Measurements from ENCODE around the gene SNRK. TPM values are rescaled to one million over a fixed set of nuclear protein-coding genes. Genes with fewer than 3 reads are reported as not detected.

Gene SNRK
- total and polyA plus RNA-seq, 7 donors: 6.8 to 25.6 (median 18.8) TPM

DNA sequence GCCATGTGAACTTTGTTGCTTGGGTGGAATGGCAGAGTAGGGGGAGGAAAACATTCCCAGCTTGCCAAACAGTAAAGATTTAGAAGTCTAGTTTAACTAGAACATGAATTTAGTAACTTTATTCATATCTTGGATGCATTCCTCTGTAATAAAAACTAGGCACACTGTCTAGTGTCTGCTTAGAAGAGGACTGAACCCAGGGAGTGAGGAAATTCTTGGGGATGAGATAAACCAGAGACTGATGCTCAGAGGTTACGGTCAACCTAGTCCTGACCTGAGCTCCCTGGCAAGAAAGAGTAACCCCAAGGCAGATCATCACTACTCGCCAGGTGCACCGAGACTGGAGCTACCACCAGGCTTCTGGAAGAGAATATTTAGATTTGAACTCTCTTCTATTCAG, 58.2 kb downstream of the SNRK start:
- no peak overlapping the region for H3K4me3 ChIP-seq
- H3K27me3 ChIP-seq (ENCODE audit: insufficient read depth in 3 of 3, low read length in 2 of 3): no peaks in the 10 kb centered on the region
- TF ChIP-seq, protein P1, sequence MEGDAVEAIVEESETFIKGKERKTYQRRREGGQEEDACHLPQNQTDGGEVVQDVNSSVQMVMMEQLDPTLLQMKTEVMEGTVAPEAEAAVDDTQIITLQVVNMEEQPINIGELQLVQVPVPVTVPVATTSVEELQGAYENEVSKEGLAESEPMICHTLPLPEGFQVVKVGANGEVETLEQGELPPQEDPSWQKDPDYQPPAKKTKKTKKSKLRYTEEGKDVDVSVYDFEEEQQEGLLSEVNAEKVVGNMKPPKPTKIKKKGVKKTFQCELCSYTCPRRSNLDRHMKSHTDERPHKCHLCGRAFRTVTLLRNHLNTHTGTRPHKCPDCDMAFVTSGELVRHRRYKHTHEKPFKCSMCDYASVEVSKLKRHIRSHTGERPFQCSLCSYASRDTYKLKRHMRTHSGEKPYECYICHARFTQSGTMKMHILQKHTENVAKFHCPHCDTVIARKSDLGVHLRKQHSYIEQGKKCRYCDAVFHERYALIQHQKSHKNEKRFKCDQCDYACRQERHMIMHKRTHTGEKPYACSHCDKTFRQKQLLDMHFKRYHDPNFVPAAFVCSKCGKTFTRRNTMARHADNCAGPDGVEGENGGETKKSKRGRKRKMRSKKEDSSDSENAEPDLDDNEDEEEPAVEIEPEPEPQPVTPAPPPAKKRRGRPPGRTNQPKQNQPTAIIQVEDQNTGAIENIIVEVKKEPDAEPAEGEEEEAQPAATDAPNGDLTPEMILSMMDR (IDR thresholded peaks at IDR 0.05): no peak
- ATAC-seq (no peak), DNase-seq (no peak)
- peaks cover 17 to 95% of the 10 kb centered on the region in 2 donors for H3K36me3 ChIP-seq (ENCODE audit: insufficient read depth in 1 of 2, low read depth in 1 of 2)
- intact Hi-C loops (cut with DNase I): no loop called here
- no peak overlapping the region for H3K27ac ChIP-seq
- H3K9me3 ChIP-seq: no peaks in the 10 kb centered on the region
- WGBS, 3 donors: 98 to 100% (median 98%) methylated on average over 3 of the region's 3 CpGs
- H3K4me1 ChIP-seq: peaks cover 5% of the 10 kb centered on the region

DNA sequence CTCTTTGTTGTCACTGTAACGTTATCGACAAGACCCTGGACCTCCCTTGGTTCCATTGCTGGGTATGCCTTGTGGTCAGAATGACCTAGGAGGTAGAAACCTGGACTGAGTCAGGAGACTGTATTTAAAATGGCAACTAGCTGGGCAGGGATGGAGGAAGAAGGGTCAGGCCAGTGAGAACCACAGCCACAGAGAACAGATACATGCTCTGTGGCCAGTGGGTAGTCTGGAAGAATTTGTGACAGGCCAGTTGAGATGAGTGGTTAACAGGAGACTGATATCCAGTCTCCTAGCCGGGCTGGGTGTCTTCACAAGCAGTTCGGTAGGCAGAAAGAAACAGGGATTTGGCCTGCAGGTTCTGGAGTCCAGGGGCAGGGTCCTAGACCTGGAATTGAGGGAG, 58.9 kb downstream of the SNRK start:
- peaks cover 13 to 100% of the 10 kb centered on the region in 2 donors for H3K36me3 ChIP-seq (ENCODE audit: insufficient read depth in 1 of 2, low read depth in 1 of 2)
- ATAC-seq (no peak), DNase-seq (no peak)
- no peaks in the 10 kb centered on the region for H3K9me3 ChIP-seq
- no peak overlapping the region for H3K27ac ChIP-seq
- H3K27me3 ChIP-seq (ENCODE audit: insufficient read depth in 3 of 3, low read length in 2 of 3): no peaks in the 10 kb centered on the region
- H3K4me3 ChIP-seq: no peak overlapping the region
- H3K4me1 ChIP-seq: peaks cover 5% of the 10 kb centered on the region
- intact Hi-C loops (cut with DNase I): no loop called here
- TF ChIP-seq, protein P1 (IDR thresholded peaks at IDR 0.05): no peak
- whole genome bisulfite sequencing, 3 donors: 89 to 94% (median 91%) methylated on average over 4 of the region's 4 CpGs

DNA sequence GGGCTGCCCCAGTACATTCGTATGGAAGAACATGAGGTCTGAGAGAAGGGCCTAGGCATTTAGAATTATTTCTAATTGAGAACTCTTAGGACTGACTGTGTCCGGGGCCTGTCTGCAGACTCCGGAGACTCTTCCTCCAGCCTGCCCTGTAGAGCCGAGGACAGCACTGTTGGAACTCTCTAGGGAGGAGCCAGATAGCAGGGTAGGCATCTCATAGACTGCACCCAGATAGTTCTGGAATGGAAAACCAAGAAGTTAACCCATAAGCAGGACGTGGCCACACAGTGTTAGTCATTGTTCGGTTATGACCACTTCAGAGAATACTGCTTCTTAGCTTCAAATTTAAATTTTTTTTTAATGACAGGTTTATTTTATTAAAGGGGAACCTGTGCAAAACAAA, 59.5 kb downstream of the SNRK start:
- H3K36me3 ChIP-seq (ENCODE audit: insufficient read depth in 1 of 2, low read depth in 1 of 2): peaks cover 13 to 100% of the 10 kb centered on the region in 2 donors
- DNase-seq (no peak), ATAC-seq (no peak)
- TF ChIP-seq, protein P1 (IDR thresholded peaks at IDR 0.05): no peak
- H3K4me3 ChIP-seq: no peak overlapping the region
- 77 to 86% (median 85%) methylated on average over 6 of the region's 6 CpGs for WGBS, 3 donors
- no peak overlapping the region for H3K27ac ChIP-seq
- no peaks in the 10 kb centered on the region for H3K27me3 ChIP-seq (ENCODE audit: insufficient read depth in 3 of 3, low read length in 2 of 3)
- H3K4me1 ChIP-seq: peaks cover 5% of the 10 kb centered on the region
- H3K9me3 ChIP-seq: no peaks in the 10 kb centered on the region
- intact Hi-C loops (cut with DNase I): no loop called here

DNA sequence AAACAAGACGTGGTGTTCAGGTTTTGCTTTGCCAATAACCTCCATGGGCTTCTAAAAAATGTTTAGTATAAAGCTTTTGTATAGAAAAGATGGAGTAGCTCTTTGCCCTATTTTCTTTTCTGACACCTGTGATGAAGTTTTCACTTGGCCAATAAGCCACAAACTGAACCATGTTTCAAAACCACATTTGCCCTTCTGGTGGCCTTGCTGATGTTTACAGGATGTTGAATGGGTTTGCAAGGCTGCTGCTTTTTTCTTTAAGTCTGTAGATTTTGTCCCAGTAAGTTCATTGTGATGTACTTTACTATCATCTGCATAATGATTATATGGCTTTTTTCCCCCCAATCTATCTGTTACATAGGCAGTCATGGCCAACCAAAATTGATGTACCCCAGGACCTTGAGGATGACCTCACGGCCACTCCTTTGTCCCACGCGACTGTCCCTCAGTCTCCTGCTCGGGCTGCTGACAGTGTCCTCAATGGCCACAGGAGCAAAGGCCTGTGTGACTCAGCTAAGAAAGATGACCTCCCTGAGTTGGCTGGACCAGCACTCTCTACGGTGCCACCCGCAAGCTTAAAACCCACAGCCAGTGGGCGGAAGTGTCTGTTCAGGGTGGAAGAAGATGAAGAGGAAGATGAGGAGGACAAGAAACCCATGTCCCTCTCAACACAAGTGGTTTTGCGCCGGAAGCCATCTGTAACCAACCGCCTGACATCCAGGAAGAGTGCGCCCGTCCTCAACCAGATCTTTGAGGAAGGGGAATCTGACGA, 60.8 kb downstream of the SNRK start:
- no peak overlapping the region for H3K4me3 ChIP-seq
- TF ChIP-seq, protein P1 (IDR thresholded peaks at IDR 0.05): no peak
- no peaks in the 10 kb centered on the region for H3K27me3 ChIP-seq (ENCODE audit: insufficient read depth in 3 of 3, low read length in 2 of 3)
- intact Hi-C loops (cut with DNase I): no loop called here
- ATAC-seq (no peak), DNase-seq (no peak)
- H3K36me3 ChIP-seq (ENCODE audit: insufficient read depth in 1 of 2, low read depth in 1 of 2): peaks cover 15 to 87% of the 10 kb centered on the region in 2 donors
- H3K9me3 ChIP-seq: peaks cover 4% of the 10 kb centered on the region
- no peak overlapping the region for H3K27ac ChIP-seq
- 95 to 97% (median 96%) methylated on average over 14 of the region's 14 CpGs for WGBS, 3 donors
- peaks cover 4% of the 10 kb centered on the region for H3K4me1 ChIP-seq
